K562 (cell line): Measurements from ENCODE around the gene WDR62. TPM values are rescaled to one million over a fixed set of nuclear protein-coding genes. Genes with fewer than 3 reads are reported as not detected.

Experiments used
- ATAC-seq: fragments of 200-7000 bp; cut with Tn5 transposase; 3 replicates; pipeline ENCODE4 v1.9.1; 2020; ENCODE audit warnings: moderate library complexity
- BruUV-seq: library from RNA; stranded (reverse); fragments of 400-500 nt; replicated peaks from 2 replicates; lab custom pipeline; 2021; lab: Mats Ljungman, UMichigan
- CTCF ChIA-PET: fragments of 300-600 bp; formaldehyde crosslinking; extraction: SDS; loops from one replicate; lab custom pipeline; 2021; ENCODE audit warnings: low intra/inter-chr PET ratio; lab: Yijun Ruan, JAX
- POLR2A ChIA-PET: fragments of 300-600, 350-650 bp; sonication (Branson Sonifier 250); formaldehyde crosslinking; extraction: SDS; loops from one replicate; lab custom pipeline; 2021; ENCODE audit warnings: antibody characterized with exemption, inconsistent platforms; lab: Yijun Ruan, JAX
- DNase-seq, 4 experiments: peaks; one replicate each; pipeline versions ENCODE4 v3.0.0 to v3.0.0-alpha.2; 2011 to 2018; ENCODE audit warnings: low spot score in 3 of 4, mixed read lengths in 3 of 4; ENCODE audit errors: extremely low read depth in 1 of 4
- FAIRE-seq: peaks from 2 replicates; lab custom pipeline; 2011; peaks lifted over from hg19 to GRCh38; lab: Jason Lieb, UNC
- H2AFZ ChIP-seq: 2 replicates; pipeline ENCODE4 v1.6.0; 2011; ENCODE audit warnings: low read depth, low read length, control low read depth, inconsistent platforms
- H3K27ac ChIP-seq: fragments of 200-600 bp; 3 replicates; pipeline ENCODE4 v1.8.0; 2011; ENCODE audit warnings: low read depth, mild to moderate bottlenecking, control low read depth, inconsistent platforms, low read length, moderate library complexity, mixed read lengths; ENCODE audit errors: extremely low read depth
- H3K27me3 ChIP-seq, 2 experiments: fragments of 300-600 bp in 1 of 2; 2 replicates in 1 of 2; 3 replicates in 1 of 2; pipeline versions ENCODE4 v1.6.0 to v1.8.0; 2011; ENCODE audit warnings: inconsistent platforms in 2 of 2, low read length in 2 of 2, mild to moderate bottlenecking in 1 of 2, mixed read lengths in 1 of 2, moderate library complexity in 1 of 2; ENCODE audit not compliant: control insufficient read depth in 2 of 2, insufficient read depth in 2 of 2
- H3K36me3 ChIP-seq: fragments of 300-600 bp; 3 replicates; pipeline ENCODE4 v1.8.0; 2011; ENCODE audit warnings: mild to moderate bottlenecking, low read length, inconsistent platforms; ENCODE audit not compliant: control insufficient read depth, insufficient read depth
- H3K4me1 ChIP-seq, 2 experiments: fragments of 200-600 bp in 1 of 2; replicated peaks in 1 of 2; 2 replicates in 1 of 2; 3 replicates in 1 of 2; pipeline versions ENCODE4 v1.5.1 to v1.8.0; 2011; ENCODE audit warnings: inconsistent platforms in 2 of 2, low read length in 2 of 2, mild to moderate bottlenecking in 1 of 2, mixed read lengths in 1 of 2, moderate library complexity in 1 of 2; ENCODE audit not compliant: control insufficient read depth in 2 of 2, insufficient read depth in 2 of 2
- H3K4me2 ChIP-seq: 2 replicates; pipeline ENCODE4 v1.6.1; 2011; ENCODE audit warnings: low read length, control low read depth, inconsistent platforms, mixed read lengths; ENCODE audit not compliant: insufficient read depth
- H3K4me3 ChIP-seq: fragments of 200-600 bp; sonication (generic), shearing (Covaris generic); 2 replicates; pipeline ENCODE4 v1.5.1; 2016; ENCODE audit warnings: control low read depth, inconsistent platforms
- H3K79me2 ChIP-seq: fragments of 200-600 bp; 3 replicates; pipeline ENCODE4 v1.8.0; 2011; ENCODE audit warnings: low read length, inconsistent platforms; ENCODE audit not compliant: control insufficient read depth, insufficient read depth
- H3K9ac ChIP-seq, 2 experiments: 2 replicates each; pipeline versions ENCODE4 v1.6.0 to v1.6.1; 2011; ENCODE audit warnings: low read depth in 2 of 2, low read length in 2 of 2, control low read depth in 1 of 2, inconsistent platforms in 1 of 2, mild to moderate bottlenecking in 1 of 2, mixed read lengths in 1 of 2; ENCODE audit not compliant: insufficient read depth in 1 of 2
- H3K9me1 ChIP-seq: one replicate; pipeline ENCODE4 v1.6.0; 2011; ENCODE audit warnings: inconsistent platforms, mild to moderate bottlenecking, low read length, moderate library complexity; ENCODE audit not compliant: control insufficient read depth, insufficient read depth
- H3K9me3 ChIP-seq: replicated peaks from 2 replicates; pipeline ENCODE4 v1.5.1; 2011; ENCODE audit warnings: low read depth, low read length, inconsistent platforms; ENCODE audit not compliant: control insufficient read depth, insufficient read depth
- H4K20me1 ChIP-seq: replicated peaks from 2 replicates; pipeline ENCODE4 v1.6.1; 2011; ENCODE audit warnings: low read length, inconsistent platforms, mixed read lengths; ENCODE audit not compliant: control insufficient read depth, insufficient read depth
- BRF1 ChIP-seq: IDR thresholded peaks from 3 replicates; pipeline ENCODE4 v1.6.1; 2011; ENCODE audit warnings: borderline replicate concordance, mild to moderate bottlenecking; ENCODE audit not compliant: insufficient read length; ENCODE audit errors: extremely low read depth
- ELF4 ChIP-seq: fragments of 450-650 bp; formaldehyde crosslinking; IDR thresholded peaks from 2 replicates; pipeline ENCODE4 v1.4.0; 2022; ENCODE audit warnings: missing genetic modification characterization
- FOXJ3 ChIP-seq: sonication (generic); formaldehyde crosslinking; IDR thresholded peaks from 2 replicates; pipeline ENCODE4 v1.4.0; 2020; ENCODE audit warnings: mild to moderate bottlenecking, missing genetic modification reagents
- HOXB6 ChIP-seq: fragments of 250-450 bp; sonication (Bioruptor Pico); IDR thresholded peaks from 2 replicates; pipeline ENCODE4 v1.5.1; 2022; ENCODE audit warnings: mild to moderate bottlenecking, borderline replicate concordance
- MEF2A ChIP-seq: IDR thresholded peaks from 2 replicates; pipeline ENCODE4 v1.6.1; 2011; ENCODE audit warnings: low read depth, mild to moderate bottlenecking, low read length, moderate library complexity; ENCODE audit not compliant: control insufficient read depth
- NBN ChIP-seq: fragments of 450-650 bp; IDR thresholded peaks from 2 replicates; pipeline ENCODE4 v1.6.1; 2016; ENCODE audit warnings: low read depth, mild to moderate bottlenecking
- NFIC ChIP-seq: fragments of 450-650 bp; IDR thresholded peaks from 2 replicates; pipeline ENCODE4 v1.6.1; 2017; ENCODE audit warnings: mild to moderate bottlenecking, inconsistent platforms
- NR2C1 ChIP-seq, 2 experiments: fragments of 450-650 bp; IDR thresholded peaks; 2 replicates each; pipeline ENCODE4 v1.6.1; 2017; ENCODE audit warnings: mild to moderate bottlenecking in 2 of 2, antibody characterized with exemption in 1 of 2, inconsistent platforms in 1 of 2, missing compliant biosample characterization in 1 of 2, missing genetic modification characterization in 1 of 2
- PHF8 ChIP-seq: fragments of 200-600 bp; sonication (generic); IDR thresholded peaks from 2 replicates; pipeline ENCODE4 v1.6.1; 2012; ENCODE audit warnings: mixed run types, mild to moderate bottlenecking, inconsistent platforms, low read length, moderate library complexity, borderline replicate concordance
- ZFP30 ChIP-seq: fragments of 250-450 bp; sonication (Bioruptor Pico); IDR thresholded peaks from 2 replicates; pipeline ENCODE4 v1.8.0; 2022; ENCODE audit warnings: moderate library complexity, mild to moderate bottlenecking, inconsistent platforms, borderline replicate concordance
- ZNF124 ChIP-seq: sonication (generic); formaldehyde crosslinking; IDR thresholded peaks from 2 replicates; pipeline ENCODE4 v1.8.1; 2022; ENCODE audit warnings: missing genetic modification reagents
- ZNF431 ChIP-seq: sonication (generic); formaldehyde crosslinking; IDR thresholded peaks from 2 replicates; pipeline ENCODE4 v1.8.0; 2022; ENCODE audit warnings: mild to moderate bottlenecking, missing genetic modification reagents
- ZNF57 ChIP-seq: fragments of 450-650 bp; formaldehyde crosslinking; IDR thresholded peaks from 2 replicates; pipeline ENCODE4 v1.4.0; 2020; ENCODE audit warnings: mild to moderate bottlenecking, moderate library complexity
- WGBS: fragments of 100-300 bp; shearing (Covaris generic); methylation state at CpG from one replicate; pipeline ENCODE4 v1.1.6; 2016; ENCODE audit warnings: low coverage, mixed read lengths; ENCODE audit not compliant: insufficient coverage; ENCODE audit errors: missing lambda C conversion rate; 5-methylcytosine and 5-hydroxymethylcytosine counted together
- in situ Hi-C: fragments of 300-500 bp; cut with MboI; formaldehyde crosslinking; loops from 4 replicates; pipeline ENCODE4 v1.15.0; 2018; ENCODE audit warnings: inconsistent platforms, mixed read lengths
- intact Hi-C: fragments of 100-400 bp; cut with micrococcal nuclease; formaldehyde crosslinking; loops from 2 replicates; pipeline ENCODE4 v1.14.2; 2022
- polyA plus RNA-seq, 8 experiments: library from polyadenylated mRNA; depleted of rRNA in 4 of 8; stranded (reverse) in 5 of 8; unstranded in 3 of 8; fragments of >200 nt; fragmentation: Nextera tagmentation in 2 of 8; fragmentation: Illumina TruSeq in 1 of 8; extraction: Ambion mirVana in 2 of 8; extraction: Trizol in 1 of 8; gene quantifications; 2 replicates each; pipeline versions ENCODE4 v1.2.1 to v1.2.3, GENCODE V29; 2011 to 2014; ENCODE audit warnings: inconsistent platforms in 1 of 8, missing spikeins in 1 of 8
- total RNA-seq, 7 experiments: library from RNA; depleted of rRNA in 6 of 7; stranded (reverse); fragments of >200 nt in 6 of 7; fragmentation: Illumina TruSeq in 2 of 7; extraction: Trizol in 2 of 7; gene quantifications; 2 replicates each; pipeline versions ENCODE4 v1.2.1 to v1.2.3, GENCODE V29; 2011 to 2021; ENCODE audit warnings: low replicate concordance in 1 of 7
- TF ChIP-seq, protein P1 (sequence below): IDR thresholded peaks from 3 replicates; pipeline ENCODE4 v1.6.1; 2011; ENCODE audit warnings: borderline replicate concordance, mild to moderate bottlenecking; ENCODE audit not compliant: insufficient read length, insufficient read depth
- TF ChIP-seq, protein P2 (sequence below), 3 experiments: fragments of 200-800 bp in 1 of 3; fragments of 250-450 bp in 1 of 3; fragments of 450-650 bp in 1 of 3; sonication (Bioruptor Pico) in 1 of 3; sonication (Bioruptor generic) in 1 of 3; formaldehyde crosslinking in 1 of 3; IDR thresholded peaks; 2 replicates each; pipeline versions ENCODE4 v1.6.1 to v1.8.0; 2016 to 2022; ENCODE audit warnings: mild to moderate bottlenecking in 2 of 3, missing genetic modification characterization in 2 of 3, missing compliant biosample characterization in 1 of 3, moderate library complexity in 1 of 3

Gene WDR62
- total and polyA plus RNA-seq, 9 of the 15 experiments (the other 6 are each of a cell fraction or from before 2014, with no cell fraction given), result 0.35 to 32.8 (median 14.4) TPM

DNA sequence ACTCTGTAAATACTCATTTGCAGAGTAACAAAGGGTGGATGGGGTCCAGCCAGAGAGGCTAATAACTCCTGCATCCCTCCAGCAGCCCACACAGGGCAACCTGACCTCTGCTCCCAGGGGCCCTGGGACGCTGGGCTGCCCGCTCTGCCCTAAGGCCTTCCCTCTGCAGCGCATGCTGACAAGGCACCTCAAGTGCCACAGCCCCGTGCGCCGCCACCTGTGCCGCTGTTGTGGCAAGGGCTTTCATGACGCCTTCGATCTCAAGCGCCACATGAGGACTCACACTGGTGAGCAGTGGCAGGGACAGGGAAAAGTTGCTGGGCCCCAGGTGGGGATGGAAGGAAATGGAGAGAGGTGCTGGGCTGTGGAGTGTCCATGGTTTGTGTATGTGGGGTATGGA is 58.0 kb downstream of the WDR62 start:
- Histone ChIP-seq H3K9ac (no peak overlapping the region), H3K9me1 (no peaks in the 10 kb centered on the region), H3K4me2 (no peak overlapping the region), H3K27me3 (no peaks in the 10 kb centered on the region), H3K36me3 (peaks cover 24% of the 10 kb centered on the region; the same call in 2 of the 3 replicates), H2AFZ (no peak overlapping the region), H3K4me1 (peaks cover 5 to 38% of the 10 kb centered on the region in 2 experiments; a peak in 3 of 5 replicates), H4K20me1 (no peaks in the 10 kb centered on the region; the same call in 1 of the 2 replicates), H3K9me3 (no peaks in the 10 kb centered on the region), H3K4me3 (no peak overlapping the region), H3K27ac (no peak overlapping the region), H3K79me2 (peaks cover 14% of the 10 kb centered on the region)
- ChIA-PET CTCF (interaction anchor here (0.6 kb wide), 1 partner anchor 52 kb away, joined by 3 read pairs; no protein-coding TSS in a partner anchor), POLR2A (no interaction called here)
- 97% methylated on average over 10 of the region's 10 CpGs for WGBS
- TF ChIP-seq NR2C1 (IDR thresholded peaks at IDR 0.05), result no peak
- TF ChIP-seq NR2C1 (tag; IDR thresholded peaks at IDR 0.05), result no peak
- TF ChIP-seq ZNF431 (CRISPR knock-in tag), result no peak
- no peak for TF ChIP-seq ZFP30 (CRISPR knock-in tag)
- TF ChIP-seq, protein P1, sequence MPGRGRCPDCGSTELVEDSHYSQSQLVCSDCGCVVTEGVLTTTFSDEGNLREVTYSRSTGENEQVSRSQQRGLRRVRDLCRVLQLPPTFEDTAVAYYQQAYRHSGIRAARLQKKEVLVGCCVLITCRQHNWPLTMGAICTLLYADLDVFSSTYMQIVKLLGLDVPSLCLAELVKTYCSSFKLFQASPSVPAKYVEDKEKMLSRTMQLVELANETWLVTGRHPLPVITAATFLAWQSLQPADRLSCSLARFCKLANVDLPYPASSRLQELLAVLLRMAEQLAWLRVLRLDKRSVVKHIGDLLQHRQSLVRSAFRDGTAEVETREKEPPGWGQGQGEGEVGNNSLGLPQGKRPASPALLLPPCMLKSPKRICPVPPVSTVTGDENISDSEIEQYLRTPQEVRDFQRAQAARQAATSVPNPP, result no peak
- TF ChIP-seq NBN, result no peak
- TF ChIP-seq, protein P2, sequence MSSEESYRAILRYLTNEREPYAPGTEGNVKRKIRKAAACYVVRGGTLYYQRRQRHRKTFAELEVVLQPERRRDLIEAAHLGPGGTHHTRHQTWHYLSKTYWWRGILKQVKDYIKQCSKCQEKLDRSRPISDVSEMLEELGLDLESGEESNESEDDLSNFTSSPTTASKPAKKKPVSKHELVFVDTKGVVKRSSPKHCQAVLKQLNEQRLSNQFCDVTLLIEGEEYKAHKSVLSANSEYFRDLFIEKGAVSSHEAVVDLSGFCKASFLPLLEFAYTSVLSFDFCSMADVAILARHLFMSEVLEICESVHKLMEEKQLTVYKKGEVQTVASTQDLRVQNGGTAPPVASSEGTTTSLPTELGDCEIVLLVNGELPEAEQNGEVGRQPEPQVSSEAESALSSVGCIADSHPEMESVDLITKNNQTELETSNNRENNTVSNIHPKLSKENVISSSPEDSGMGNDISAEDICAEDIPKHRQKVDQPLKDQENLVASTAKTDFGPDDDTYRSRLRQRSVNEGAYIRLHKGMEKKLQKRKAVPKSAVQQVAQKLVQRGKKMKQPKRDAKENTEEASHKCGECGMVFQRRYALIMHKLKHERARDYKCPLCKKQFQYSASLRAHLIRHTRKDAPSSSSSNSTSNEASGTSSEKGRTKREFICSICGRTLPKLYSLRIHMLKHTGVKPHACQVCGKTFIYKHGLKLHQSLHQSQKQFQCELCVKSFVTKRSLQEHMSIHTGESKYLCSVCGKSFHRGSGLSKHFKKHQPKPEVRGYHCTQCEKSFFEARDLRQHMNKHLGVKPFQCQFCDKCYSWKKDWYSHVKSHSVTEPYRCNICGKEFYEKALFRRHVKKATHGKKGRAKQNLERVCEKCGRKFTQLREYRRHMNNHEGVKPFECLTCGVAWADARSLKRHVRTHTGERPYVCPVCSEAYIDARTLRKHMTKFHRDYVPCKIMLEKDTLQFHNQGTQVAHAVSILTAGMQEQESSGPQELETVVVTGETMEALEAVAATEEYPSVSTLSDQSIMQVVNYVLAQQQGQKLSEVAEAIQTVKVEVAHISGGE (CRISPR knock-in tag; IDR thresholded peaks at IDR 0.05), result no peak
- no peak for TF ChIP-seq MEF2A
- no peak for TF ChIP-seq ELF4
- TF ChIP-seq HOXB6 (CRISPR knock-in tag), result no peak
- no peak for TF ChIP-seq ZNF57
- no peak for TF ChIP-seq BRF1
- TF ChIP-seq FOXJ3 (CRISPR knock-in tag), result no peak
- TF ChIP-seq NFIC, result no peak
- TF ChIP-seq PHF8, result no peak
- TF ChIP-seq ZNF124, result no peak
- BruUV-seq, result no TSS peak
- in situ Hi-C loops (no loop called here), intact Hi-C loops (loop anchor here (5.0 to 10.0 kb wide), 2 partner anchors 50 to 118 kb away; partner anchors contain the start of gene SDHAF1)
- FAIRE-seq, result no peak
- no peak for DNase-seq
- ATAC-seq, result no peak
